IMR-90 (cell line): ENCODE measurements around the gene CYB561D1.
A peak's percentile ranks its signal among the peaks of the same experiment; 100 is the strongest.

Experiments
- CHD1 ChIP-seq: IDR thresholded peaks from 2 replicates; pipeline ENCODE4 v1.6.1; 2012; ENCODE audit warnings: low read depth, low read length, improper control_type of control experiment
- RFX5 ChIP-seq: IDR thresholded peaks from 2 replicates; pipeline ENCODE4 v1.8.0; 2012; ENCODE audit warnings: low read depth, mild to moderate bottlenecking, low read length, moderate library complexity
- TF ChIP-seq, protein P1 (sequence below): conservative IDR thresholded peaks from 2 replicates; pipeline ENCODE4 v1.5.1; 2012; ENCODE audit warnings: mild to moderate bottlenecking, low read depth, low read length, improper control_type of control experiment
- TF ChIP-seq, protein P2 (sequence below): fragments of 150-350 bp; IDR thresholded peaks from 2 replicates; pipeline ENCODE4 v1.6.1; 2017; ENCODE audit warnings: mild to moderate bottlenecking, antibody characterized with exemption, low read length, low read depth

DNA sequence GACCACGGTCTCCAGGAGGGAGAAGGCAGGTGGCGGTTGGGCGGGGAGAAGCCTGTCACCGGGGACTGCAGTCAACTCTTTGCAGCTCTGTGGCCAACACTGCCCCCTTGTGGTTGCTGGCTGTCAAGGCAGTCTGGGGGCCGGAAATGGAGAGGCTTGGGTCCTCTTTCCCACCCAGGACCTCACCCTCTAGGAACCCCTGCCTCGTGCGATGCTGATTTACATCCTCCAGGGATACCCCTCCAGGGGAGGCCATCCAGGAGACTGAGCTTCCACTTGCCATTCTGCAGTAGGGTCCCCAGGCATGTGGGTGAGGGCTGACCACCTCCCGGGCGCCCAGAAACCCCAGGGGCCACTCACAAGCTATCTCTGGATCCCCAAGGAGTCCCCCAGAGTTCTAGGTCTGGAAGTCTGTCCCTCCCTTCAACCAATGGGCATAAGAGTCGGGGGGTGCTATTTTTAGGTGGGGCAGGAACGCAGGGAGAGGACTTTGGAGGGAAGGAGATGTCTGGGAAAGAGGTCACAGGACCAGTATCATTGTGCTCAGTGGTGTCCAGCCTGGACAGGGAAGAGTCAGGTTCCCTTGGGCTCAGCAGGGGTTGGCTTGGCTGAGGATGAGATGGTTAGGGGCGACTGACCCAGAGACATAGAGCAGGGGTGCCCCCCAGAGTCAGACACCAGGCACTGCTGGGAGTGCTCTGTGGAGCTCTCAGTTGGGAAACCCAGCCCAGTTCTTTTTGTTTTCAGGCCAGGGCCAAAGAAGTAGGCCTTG is 38.7 kb downstream of the CYB561D1 start:
- TF ChIP-seq, protein P1, sequence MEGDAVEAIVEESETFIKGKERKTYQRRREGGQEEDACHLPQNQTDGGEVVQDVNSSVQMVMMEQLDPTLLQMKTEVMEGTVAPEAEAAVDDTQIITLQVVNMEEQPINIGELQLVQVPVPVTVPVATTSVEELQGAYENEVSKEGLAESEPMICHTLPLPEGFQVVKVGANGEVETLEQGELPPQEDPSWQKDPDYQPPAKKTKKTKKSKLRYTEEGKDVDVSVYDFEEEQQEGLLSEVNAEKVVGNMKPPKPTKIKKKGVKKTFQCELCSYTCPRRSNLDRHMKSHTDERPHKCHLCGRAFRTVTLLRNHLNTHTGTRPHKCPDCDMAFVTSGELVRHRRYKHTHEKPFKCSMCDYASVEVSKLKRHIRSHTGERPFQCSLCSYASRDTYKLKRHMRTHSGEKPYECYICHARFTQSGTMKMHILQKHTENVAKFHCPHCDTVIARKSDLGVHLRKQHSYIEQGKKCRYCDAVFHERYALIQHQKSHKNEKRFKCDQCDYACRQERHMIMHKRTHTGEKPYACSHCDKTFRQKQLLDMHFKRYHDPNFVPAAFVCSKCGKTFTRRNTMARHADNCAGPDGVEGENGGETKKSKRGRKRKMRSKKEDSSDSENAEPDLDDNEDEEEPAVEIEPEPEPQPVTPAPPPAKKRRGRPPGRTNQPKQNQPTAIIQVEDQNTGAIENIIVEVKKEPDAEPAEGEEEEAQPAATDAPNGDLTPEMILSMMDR: peak; percentile 96
- TF ChIP-seq RFX5 (no peak), CHD1 (no peak)
- TF ChIP-seq, protein P2, sequence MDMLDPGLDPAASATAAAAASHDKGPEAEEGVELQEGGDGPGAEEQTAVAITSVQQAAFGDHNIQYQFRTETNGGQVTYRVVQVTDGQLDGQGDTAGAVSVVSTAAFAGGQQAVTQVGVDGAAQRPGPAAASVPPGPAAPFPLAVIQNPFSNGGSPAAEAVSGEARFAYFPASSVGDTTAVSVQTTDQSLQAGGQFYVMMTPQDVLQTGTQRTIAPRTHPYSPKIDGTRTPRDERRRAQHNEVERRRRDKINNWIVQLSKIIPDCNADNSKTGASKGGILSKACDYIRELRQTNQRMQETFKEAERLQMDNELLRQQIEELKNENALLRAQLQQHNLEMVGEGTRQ: no peak
